ENCODE data around the gene HOOK1.
"Not testable (repeated sequence)": the region's sequence is repeated elsewhere in the genome, so short reads cannot be mapped to it uniquely, and the experiment has no call there.

Gene HOOK1

DNA sequence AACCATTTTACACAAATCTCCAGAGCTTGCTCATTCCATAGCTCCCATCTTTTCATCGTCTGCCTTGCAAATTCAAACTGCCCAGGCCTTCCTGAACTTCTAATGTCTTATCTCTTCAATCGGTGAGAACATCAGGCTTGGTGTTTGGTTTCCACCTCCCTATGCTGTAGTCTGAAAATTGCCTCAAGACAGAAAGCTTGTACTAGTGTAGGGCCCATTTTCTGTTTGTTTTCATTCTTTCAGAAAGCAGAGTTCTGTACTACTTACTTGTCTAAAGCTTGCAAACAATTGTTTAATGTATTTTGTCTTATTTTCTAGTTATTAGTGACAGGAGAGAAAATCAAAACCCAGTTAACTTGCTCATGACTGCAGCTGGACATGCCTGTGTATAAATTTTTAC, 16.8 kb downstream of the HOOK1 start:
- Histone ChIP-seq H3K9me3 (ENCODE audit: control insufficient read depth, low read length) (no peaks in the 10 kb centered on the region), H3K36me3 (ENCODE audit: control insufficient read depth, insufficient read depth, low read length) (no peaks in the 10 kb centered on the region), H3K4me2 (ENCODE audit: low read length) (peak overlapping the region; percentile 2), H3K9ac (no peak overlapping the region), H3K27me3 (ENCODE audit: control insufficient read depth, insufficient read depth, low read length) (no peaks in the 10 kb centered on the region), H3K4me3 (ENCODE audit: low read depth, low read length) (no peak overlapping the region), H3K4me1 (no peaks in the 10 kb centered on the region), H3K79me2 (no peaks in the 10 kb centered on the region), H3K27ac (peak overlapping the region; percentile 53), H2AFZ (no peak overlapping the region)
- TF ChIP-seq, protein P1, sequence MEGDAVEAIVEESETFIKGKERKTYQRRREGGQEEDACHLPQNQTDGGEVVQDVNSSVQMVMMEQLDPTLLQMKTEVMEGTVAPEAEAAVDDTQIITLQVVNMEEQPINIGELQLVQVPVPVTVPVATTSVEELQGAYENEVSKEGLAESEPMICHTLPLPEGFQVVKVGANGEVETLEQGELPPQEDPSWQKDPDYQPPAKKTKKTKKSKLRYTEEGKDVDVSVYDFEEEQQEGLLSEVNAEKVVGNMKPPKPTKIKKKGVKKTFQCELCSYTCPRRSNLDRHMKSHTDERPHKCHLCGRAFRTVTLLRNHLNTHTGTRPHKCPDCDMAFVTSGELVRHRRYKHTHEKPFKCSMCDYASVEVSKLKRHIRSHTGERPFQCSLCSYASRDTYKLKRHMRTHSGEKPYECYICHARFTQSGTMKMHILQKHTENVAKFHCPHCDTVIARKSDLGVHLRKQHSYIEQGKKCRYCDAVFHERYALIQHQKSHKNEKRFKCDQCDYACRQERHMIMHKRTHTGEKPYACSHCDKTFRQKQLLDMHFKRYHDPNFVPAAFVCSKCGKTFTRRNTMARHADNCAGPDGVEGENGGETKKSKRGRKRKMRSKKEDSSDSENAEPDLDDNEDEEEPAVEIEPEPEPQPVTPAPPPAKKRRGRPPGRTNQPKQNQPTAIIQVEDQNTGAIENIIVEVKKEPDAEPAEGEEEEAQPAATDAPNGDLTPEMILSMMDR (IDR thresholded peaks at IDR 0.05) = no peak

GRCh38 chr1:59833022-59833421, 18.3 kb downstream of the HOOK1 start:
- no peaks in the 10 kb centered on the region for H3K4me1 ChIP-seq
- H3K36me3 ChIP-seq (ENCODE audit: control insufficient read depth, insufficient read depth, low read length) = no peaks in the 10 kb centered on the region
- H3K9me3 ChIP-seq (ENCODE audit: control insufficient read depth, low read length) = no peaks in the 10 kb centered on the region
- H3K4me3 ChIP-seq (ENCODE audit: low read depth, low read length) = no peak overlapping the region
- no peaks in the 10 kb centered on the region for H3K27me3 ChIP-seq (ENCODE audit: control insufficient read depth, insufficient read depth, low read length)
- H3K27ac ChIP-seq = no peak overlapping the region
- no peak overlapping the region for H3K9ac ChIP-seq
- H2AFZ ChIP-seq = no peak overlapping the region
- H3K79me2 ChIP-seq = no peaks in the 10 kb centered on the region
- H3K4me2 ChIP-seq (ENCODE audit: low read length) = peak overlapping the region; percentile 20
- TF ChIP-seq, protein P1 (IDR thresholded peaks at IDR 0.05) = no peak

DNA sequence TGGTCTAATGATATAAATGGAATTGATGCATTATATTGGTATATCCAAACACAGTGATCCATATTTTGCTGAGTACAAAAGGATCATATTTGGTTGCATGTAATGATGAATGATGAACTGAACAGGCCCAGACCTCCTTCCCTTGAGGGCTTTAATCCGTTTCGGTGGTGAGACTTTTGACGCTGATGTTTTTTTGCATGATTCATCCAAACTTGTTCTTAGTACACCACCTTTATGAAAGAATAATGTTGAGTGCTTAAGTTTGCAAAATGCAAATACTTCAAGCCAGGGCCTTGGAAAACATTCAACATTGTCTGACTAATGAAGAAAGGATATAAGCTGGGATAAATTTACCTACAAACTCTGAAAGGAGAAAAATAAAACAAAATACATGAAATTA, 19.2 kb downstream of the HOOK1 start:
- Histone ChIP-seq H2AFZ (no peak overlapping the region), H3K27me3 (ENCODE audit: control insufficient read depth, insufficient read depth, low read length) (no peaks in the 10 kb centered on the region), H3K36me3 (ENCODE audit: control insufficient read depth, insufficient read depth, low read length) (no peaks in the 10 kb centered on the region)

DNA sequence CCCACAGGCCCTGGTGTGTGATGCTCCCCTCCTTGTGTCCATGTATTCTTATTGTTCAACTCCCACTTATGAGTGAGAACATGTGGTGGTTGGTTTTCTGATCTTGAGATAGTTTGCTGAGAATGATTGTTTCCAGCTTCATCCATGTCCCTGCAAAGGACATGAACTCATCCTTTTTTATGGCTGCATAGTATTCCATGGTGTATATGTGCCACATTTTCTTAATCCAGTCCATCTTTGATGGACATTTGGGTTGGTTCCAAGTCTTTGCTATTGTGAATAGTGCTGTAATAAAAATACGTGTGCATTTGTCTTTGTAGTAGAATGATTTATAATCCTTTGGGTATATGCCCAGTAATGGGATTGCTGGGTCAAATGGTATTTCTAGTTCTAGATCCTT, 23.1 kb downstream of the HOOK1 start:
- not testable (repeated sequence) for H3K4me2 ChIP-seq (ENCODE audit: low read length); H3K9ac ChIP-seq; H3K27ac ChIP-seq; H3K9me3 ChIP-seq (ENCODE audit: control insufficient read depth, low read length); H3K4me3 ChIP-seq (ENCODE audit: low read depth, low read length); H3K36me3 ChIP-seq (ENCODE audit: control insufficient read depth, insufficient read depth, low read length); H2AFZ ChIP-seq; H3K79me2 ChIP-seq; H3K27me3 ChIP-seq (ENCODE audit: control insufficient read depth, insufficient read depth, low read length); H3K4me1 ChIP-seq

More for the DNA sequence above, 19.2 kb downstream of the HOOK1 start:
- Histone ChIP-seq H3K27ac (no peak overlapping the region), H3K9me3 (ENCODE audit: control insufficient read depth, low read length) (no peaks in the 10 kb centered on the region), H3K4me1 (no peaks in the 10 kb centered on the region), H3K79me2 (no peaks in the 10 kb centered on the region), H3K4me2 (ENCODE audit: low read length) (no peak overlapping the region), H3K9ac (no peak overlapping the region), H3K4me3 (ENCODE audit: low read depth, low read length) (no peak overlapping the region)
- TF ChIP-seq, protein P1 (IDR thresholded peaks at IDR 0.05) = no peak

DNA sequence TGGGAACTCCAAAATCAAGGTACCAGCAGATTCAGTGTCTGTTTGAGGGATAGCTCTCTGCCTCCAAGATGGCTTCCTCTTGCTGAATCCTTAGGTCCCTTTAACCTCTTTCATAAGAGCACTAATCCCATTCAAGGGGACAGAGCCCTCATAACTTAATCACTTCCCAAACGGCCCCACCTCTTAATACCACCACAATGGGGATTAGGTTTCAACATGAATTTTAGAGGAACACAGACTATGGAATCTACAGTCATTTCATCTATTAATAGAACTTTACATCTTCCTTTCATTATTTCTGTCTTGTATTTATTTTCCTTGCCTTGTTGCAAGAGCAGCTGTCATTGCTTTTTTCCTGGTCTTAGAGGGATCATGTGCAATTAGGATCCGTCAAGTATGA, 30.3 kb downstream of the HOOK1 start:
- H3K36me3 ChIP-seq (ENCODE audit: control insufficient read depth, insufficient read depth, low read length) = no peaks in the 10 kb centered on the region
- H2AFZ ChIP-seq = no peak overlapping the region

More for the DNA sequence above, 30.3 kb downstream of the HOOK1 start:
- no peak overlapping the region for H3K27ac ChIP-seq
- no peaks in the 10 kb centered on the region for H3K79me2 ChIP-seq
- H3K27me3 ChIP-seq (ENCODE audit: control insufficient read depth, insufficient read depth, low read length) = no peaks in the 10 kb centered on the region
- H3K9me3 ChIP-seq (ENCODE audit: control insufficient read depth, low read length) = no peaks in the 10 kb centered on the region
- H3K4me3 ChIP-seq (ENCODE audit: low read depth, low read length) = no peak overlapping the region
- H3K4me1 ChIP-seq = no peaks in the 10 kb centered on the region
- no peak overlapping the region for H3K9ac ChIP-seq
- no peak overlapping the region for H3K4me2 ChIP-seq (ENCODE audit: low read length)
- TF ChIP-seq, protein P1 (IDR thresholded peaks at IDR 0.05) = no peak

Measured in parathyroid adenoma (tissue), 2 donors.